Thyroid gland (tissue), 4 donors: ENCODE data around the gene EXOSC1. TPM values are rescaled to one million over a fixed set of nuclear protein-coding genes. Genes with fewer than 3 reads are reported as not detected.
A peak's percentile ranks its signal among the peaks of the same experiment; 100 is the strongest.

ENCODE experiments used
- DNase-seq, 2 donors: peaks; one replicate each; pipeline ENCODE4 v3.0.0-alpha.2; 2019
- H3K27ac ChIP-seq, 3 donors: fragments of 200-600 bp; sonication (generic); 1 replicate in 2 of 3; 2 replicates in 1 of 3; pipeline ENCODE4 v1.5.1; 2016 to 2019; ENCODE audit warnings: mild to moderate bottlenecking in 1 of 3, moderate library complexity in 1 of 3
- H3K27me3 ChIP-seq: fragments of 200-600 bp; sonication (generic); one replicate; pipeline ENCODE4 v1.5.1; 2019
- H3K36me3 ChIP-seq, 2 donors: fragments of 200-600 bp; sonication (generic); one replicate each; pipeline ENCODE4 v1.5.1; 2016 to 2019
- H3K4me1 ChIP-seq, 2 donors: fragments of 200-600 bp; sonication (generic); one replicate each; pipeline ENCODE4 v1.5.1; 2017 to 2019
- H3K4me3 ChIP-seq, 3 donors: fragments of 200-600 bp; sonication (generic); replicated peaks in 1 of 3; 1 replicate in 2 of 3; 2 replicates in 1 of 3; pipeline ENCODE4 v1.5.1; 2016; ENCODE audit warnings: mild to moderate bottlenecking in 1 of 3
- H3K9me3 ChIP-seq: fragments of 200-600 bp; sonication (generic); one replicate; pipeline ENCODE4 v1.5.1; 2017
- POLR2A ChIP-seq, 2 donors: fragments of 450-650 bp; IDR thresholded peaks; one replicate each; pipeline ENCODE4 v1.6.1; 2017; ENCODE audit warnings: antibody characterized with exemption in 2 of 2, mild to moderate bottlenecking in 2 of 2, moderate library complexity in 1 of 2
- WGBS, 2 donors: methylation state at CpG; one replicate each; pipeline ENCODE4 v1.1.5; 2017; 5-methylcytosine and 5-hydroxymethylcytosine counted together
- intact Hi-C: fragments of 100-400 bp; cut with DNase I; formaldehyde crosslinking; loops from one replicate; pipeline ENCODE4 v1.15.1; 2023
- total RNA-seq, 4 donors: library from RNA; depleted of rRNA; stranded (reverse); fragments of >200 nt; gene quantifications; one replicate each; pipeline ENCODE4 v1.2.3, GENCODE V29; 2016
- TF ChIP-seq, protein P1 (sequence below), 6 experiments: fragments of 200-600 bp in 3 of 6; fragments of 450-650 bp in 3 of 6; sonication (generic) in 3 of 6; IDR thresholded peaks; one replicate each; pipeline ENCODE4 v1.5.1; 2016 to 2019; ENCODE audit warnings: antibody characterized with exemption in 6 of 6, mild to moderate bottlenecking in 2 of 6, inconsistent platforms in 1 of 6, moderate library complexity in 1 of 6

The EXOSC1 gene
- total RNA-seq, 4 donors from 2014 or later = 23.6 to 51.1 (median 29.2) TPM

DNA sequence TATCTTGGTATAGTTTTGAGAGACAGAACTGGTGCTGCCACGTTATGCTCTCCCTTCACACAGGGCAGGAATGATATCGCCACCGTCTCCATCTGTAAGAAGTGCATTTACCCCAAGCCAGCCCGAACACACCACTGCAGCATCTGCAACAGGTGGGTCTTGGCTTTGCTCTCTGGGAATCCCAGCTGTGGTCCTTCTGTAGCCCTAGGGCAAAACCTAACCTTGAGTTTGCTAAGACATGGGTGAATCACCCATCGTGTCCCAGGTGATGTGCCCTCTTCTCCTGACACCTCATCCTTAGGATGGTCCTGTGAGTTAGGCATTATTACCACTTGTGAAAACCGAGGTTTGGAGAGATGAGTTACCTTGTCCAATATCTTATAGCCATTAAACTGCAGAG lies 6.5 kb upstream of the EXOSC1 start:
- H3K27me3 ChIP-seq = no peaks in the 10 kb centered on the region
- peaks cover 0 to 29% of the 10 kb centered on the region in 2 donors for H3K4me1 ChIP-seq
- intact Hi-C loops = no loop called here
- H3K4me3 ChIP-seq = no peak overlapping the region
- H3K27ac ChIP-seq = no peak overlapping the region
- H3K36me3 ChIP-seq = peaks cover 8 to 13% of the 10 kb centered on the region in 2 donors
- TF ChIP-seq POLR2A (IDR thresholded peaks at IDR 0.05) = no peak
- TF ChIP-seq, protein P1, sequence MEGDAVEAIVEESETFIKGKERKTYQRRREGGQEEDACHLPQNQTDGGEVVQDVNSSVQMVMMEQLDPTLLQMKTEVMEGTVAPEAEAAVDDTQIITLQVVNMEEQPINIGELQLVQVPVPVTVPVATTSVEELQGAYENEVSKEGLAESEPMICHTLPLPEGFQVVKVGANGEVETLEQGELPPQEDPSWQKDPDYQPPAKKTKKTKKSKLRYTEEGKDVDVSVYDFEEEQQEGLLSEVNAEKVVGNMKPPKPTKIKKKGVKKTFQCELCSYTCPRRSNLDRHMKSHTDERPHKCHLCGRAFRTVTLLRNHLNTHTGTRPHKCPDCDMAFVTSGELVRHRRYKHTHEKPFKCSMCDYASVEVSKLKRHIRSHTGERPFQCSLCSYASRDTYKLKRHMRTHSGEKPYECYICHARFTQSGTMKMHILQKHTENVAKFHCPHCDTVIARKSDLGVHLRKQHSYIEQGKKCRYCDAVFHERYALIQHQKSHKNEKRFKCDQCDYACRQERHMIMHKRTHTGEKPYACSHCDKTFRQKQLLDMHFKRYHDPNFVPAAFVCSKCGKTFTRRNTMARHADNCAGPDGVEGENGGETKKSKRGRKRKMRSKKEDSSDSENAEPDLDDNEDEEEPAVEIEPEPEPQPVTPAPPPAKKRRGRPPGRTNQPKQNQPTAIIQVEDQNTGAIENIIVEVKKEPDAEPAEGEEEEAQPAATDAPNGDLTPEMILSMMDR (IDR thresholded peaks at IDR 0.05) = no peak
- no peak for DNase-seq
- no peaks in the 10 kb centered on the region for H3K9me3 ChIP-seq
- 94 to 96% methylated on average over 6 of the region's 6 CpGs for WGBS, 2 donors

DNA sequence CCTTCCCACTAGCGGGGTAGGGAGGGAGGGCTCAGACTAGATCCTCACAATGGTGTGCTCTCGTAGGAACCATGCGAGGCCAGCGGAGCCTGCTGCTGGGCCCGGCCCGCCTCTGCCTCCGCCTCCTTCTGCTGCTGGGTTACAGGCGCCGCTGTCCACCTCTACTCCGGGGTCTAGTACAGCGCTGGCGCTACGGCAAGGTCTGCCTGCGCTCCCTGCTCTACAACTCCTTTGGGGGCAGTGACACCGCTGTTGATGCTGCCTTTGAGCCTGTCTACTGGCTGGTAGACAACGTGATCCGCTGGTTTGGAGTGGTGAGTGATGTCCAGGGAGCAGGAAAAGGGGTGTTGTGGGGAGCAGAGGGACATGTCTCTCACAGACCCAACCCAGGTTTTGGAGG lies 5.8 kb upstream of the EXOSC1 start:
- H3K9me3 ChIP-seq = no peaks in the 10 kb centered on the region
- WGBS, 2 donors = 94 to 99% methylated on average over 14 to 15 of the region's 17 CpGs
- peaks cover 0 to 32% of the 10 kb centered on the region in 2 donors for H3K4me1 ChIP-seq
- peaks cover 5 to 13% of the 10 kb centered on the region in 2 donors for H3K36me3 ChIP-seq
- H3K27me3 ChIP-seq = no peaks in the 10 kb centered on the region
- no peak for DNase-seq
- no peak overlapping the region for H3K27ac ChIP-seq
- TF ChIP-seq POLR2A (IDR thresholded peaks at IDR 0.05) = no peak
- TF ChIP-seq, protein P1 (IDR thresholded peaks at IDR 0.05) = no peak
- no peak overlapping the region for H3K4me3 ChIP-seq
- intact Hi-C loops = no loop called here

DNA sequence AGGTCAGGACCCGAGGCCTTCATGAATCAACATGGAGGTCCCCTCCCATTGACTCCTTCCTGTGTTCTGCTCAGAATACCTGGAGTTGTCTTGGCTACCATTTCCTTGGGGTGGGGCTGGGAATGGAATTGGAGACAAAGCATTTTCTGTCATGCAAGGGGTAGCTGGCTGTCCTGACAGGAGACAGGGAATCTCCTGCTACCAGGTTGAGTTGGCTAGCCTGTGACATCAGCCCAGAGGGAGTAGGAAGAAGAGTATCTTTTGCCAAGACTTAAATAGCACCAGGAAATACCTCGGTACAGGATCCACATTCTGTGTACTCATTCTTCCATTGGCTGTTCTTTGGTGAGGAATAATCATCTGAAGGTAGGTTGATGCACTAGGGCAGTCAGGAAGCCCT lies 5.0 kb upstream of the EXOSC1 start:
- intact Hi-C loops = no loop called here
- Histone ChIP-seq H3K4me1 (peaks cover 0 to 32% of the 10 kb centered on the region in 2 donors), H3K4me3 (no peak overlapping the region), H3K27ac (no peak overlapping the region), H3K27me3 (no peaks in the 10 kb centered on the region), H3K9me3 (no peaks in the 10 kb centered on the region), H3K36me3 (peaks cover 0 to 5% of the 10 kb centered on the region in 2 donors)
- DNase-seq = no peak
- WGBS, 2 donors = 70 to 72% methylated on average over 2 of the region's 2 CpGs
- TF ChIP-seq, protein P1 (IDR thresholded peaks at IDR 0.05) = no peak
- TF ChIP-seq POLR2A (IDR thresholded peaks at IDR 0.05) = no peak

DNA sequence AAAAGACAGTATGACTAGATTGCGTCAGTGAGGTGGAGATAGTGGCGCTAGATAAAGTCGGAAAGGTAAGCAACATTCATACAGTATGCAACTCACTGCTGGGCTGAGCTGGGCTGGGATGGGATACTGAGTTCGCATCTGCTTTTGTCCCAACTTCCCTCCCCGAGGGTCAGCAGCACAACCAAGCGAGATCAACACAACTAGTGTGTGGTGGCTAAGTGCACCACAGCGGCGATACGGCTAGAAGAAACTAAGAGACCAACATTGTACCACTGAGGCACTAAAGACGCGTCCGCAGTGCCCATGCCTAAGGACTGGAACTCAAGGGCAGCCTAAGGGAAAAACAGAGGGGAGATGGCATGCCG lies 467 bp downstream of the EXOSC1 start:
- 2% methylated on average over 13 of the region's 13 CpGs for WGBS, 2 donors
- intact Hi-C loops = no loop called here
- peak overlapping the region; percentile 61 to 97 (median 81) for H3K4me3 ChIP-seq
- DNase-seq = no peak
- no peaks in the 10 kb centered on the region for H3K27me3 ChIP-seq
- TF ChIP-seq POLR2A (IDR thresholded peaks at IDR 0.05) = no peak
- TF ChIP-seq, protein P1 (IDR thresholded peaks at IDR 0.05) = no peak
- peaks cover 6% of the 10 kb centered on the region in 2 donors for H3K36me3 ChIP-seq
- H3K27ac ChIP-seq = peak overlapping the region in 1 of 3 donors; percentile 49
- H3K9me3 ChIP-seq = no peaks in the 10 kb centered on the region
- peaks cover 6 to 26% of the 10 kb centered on the region in 2 donors for H3K4me1 ChIP-seq

DNA sequence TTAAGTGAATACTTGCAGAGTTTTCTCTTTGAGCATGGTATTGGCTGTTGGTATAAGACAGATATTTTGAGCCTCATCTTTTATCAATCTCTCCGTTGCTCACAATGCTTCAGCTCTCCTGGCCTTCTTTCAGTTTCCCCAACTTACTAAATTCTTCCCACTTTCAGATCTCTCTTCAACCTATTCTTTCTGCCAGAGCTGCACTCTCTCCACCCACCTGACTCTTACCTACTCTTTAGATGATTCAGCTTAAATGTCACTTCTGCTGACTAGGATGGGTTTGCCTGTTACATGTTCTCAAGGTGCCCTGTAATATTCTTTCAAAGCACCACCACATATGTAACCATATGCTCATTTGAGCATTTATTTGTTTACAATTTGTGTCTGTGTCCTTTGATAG lies 1.6 kb downstream of the EXOSC1 start:
- no peak for TF ChIP-seq POLR2A (IDR thresholded peaks at IDR 0.05)
- TF ChIP-seq, protein P1 (IDR thresholded peaks at IDR 0.05) = no peak
- Histone ChIP-seq H3K4me3 (no peak overlapping the region), H3K36me3 (peaks cover 6 to 11% of the 10 kb centered on the region in 2 donors), H3K27me3 (no peaks in the 10 kb centered on the region), H3K9me3 (no peaks in the 10 kb centered on the region), H3K27ac (no peak overlapping the region), H3K4me1 (peaks cover 6 to 26% of the 10 kb centered on the region in 2 donors)
- intact Hi-C loops = no loop called here
- 85 to 95% methylated on average over 1 of the region's 1 CpG for WGBS, 2 donors
- DNase-seq = no peak
